Lower leg skin (tissue), 4 donors: ENCODE results near the gene EML4. TPM values are rescaled to one million over a fixed set of nuclear protein-coding genes. Genes with fewer than 3 reads are reported as not detected.

ENCODE experiments used
- DNase-seq, 2 donors: peaks; one replicate each; pipeline ENCODE4 v3.0.0-alpha.2; 2019; ENCODE audit warnings: low spot score in 2 of 2
- H3K4me3 ChIP-seq: fragments of 200-600 bp; sonication (generic); 2 replicates; pipeline ENCODE4 v1.5.1; 2017; ENCODE audit warnings: mild to moderate bottlenecking, low read depth; ENCODE audit not compliant: poor library complexity, severe bottlenecking
- POLR2A ChIP-seq, 2 donors: fragments of 450-650 bp; IDR thresholded peaks; one replicate each; pipeline ENCODE4 v1.6.1; 2016 to 2017; ENCODE audit warnings: antibody characterized with exemption in 2 of 2, mild to moderate bottlenecking in 1 of 2, moderate library complexity in 1 of 2
- WGBS, 2 donors: methylation state at CpG; one replicate each; pipeline ENCODE4 v1.1.5; 2018; 5-methylcytosine and 5-hydroxymethylcytosine counted together
- intact Hi-C: fragments of 100-400 bp; cut with DNase I; formaldehyde crosslinking; loops from one replicate; pipeline ENCODE4 v1.15.0; 2023; ENCODE audit warnings: low total_unique reads
- total RNA-seq, 4 donors: library from RNA; depleted of rRNA; stranded (reverse); fragments of >200 nt; gene quantifications; one replicate each; pipeline ENCODE4 v1.1.0, GENCODE V29; 2016
- TF ChIP-seq, protein P1 (sequence below), 3 donors: fragments of 450-650 bp; IDR thresholded peaks; one replicate each; pipeline ENCODE4 v1.5.1; 2016; ENCODE audit warnings: antibody characterized with exemption in 3 of 3, mild to moderate bottlenecking in 3 of 3, moderate library complexity in 2 of 3

Gene EML4
- total RNA-seq, 4 donors from 2014 or later: 29.5 to 37.4 (median 33.6) TPM

DNA sequence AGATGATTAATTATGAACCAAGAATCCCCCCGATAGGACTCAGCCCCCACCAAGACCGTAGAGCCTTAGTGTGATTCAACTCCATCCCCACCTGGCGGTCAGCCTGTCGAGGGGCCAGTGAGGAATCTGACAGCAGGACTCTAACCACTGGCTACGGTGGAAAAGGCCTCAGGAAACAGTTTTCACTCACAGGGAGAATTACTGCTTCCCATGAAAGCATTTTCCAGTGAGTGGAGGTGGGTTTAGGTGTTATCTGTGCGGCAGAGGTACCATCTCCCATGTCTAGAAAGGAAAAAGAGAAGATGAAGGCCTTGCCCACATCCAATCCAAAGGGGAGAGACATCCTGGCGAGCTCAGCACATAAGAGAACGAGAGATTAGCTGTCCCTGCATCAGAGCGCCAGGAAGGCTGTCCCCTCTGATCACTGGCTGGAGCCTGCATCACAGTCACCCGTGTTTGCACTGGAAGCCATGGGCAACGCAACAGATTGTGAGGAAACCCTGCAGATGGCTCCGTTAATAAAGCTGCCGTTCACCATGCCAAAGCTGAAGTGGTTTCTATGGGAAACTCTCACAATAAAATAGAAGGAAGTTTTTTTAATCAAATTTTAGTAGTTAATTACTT, 169.5 kb downstream of the EML4 start:
- H3K4me3 ChIP-seq: no peak overlapping the region
- TF ChIP-seq POLR2A (IDR thresholded peaks at IDR 0.05): no peak
- TF ChIP-seq, protein P1, sequence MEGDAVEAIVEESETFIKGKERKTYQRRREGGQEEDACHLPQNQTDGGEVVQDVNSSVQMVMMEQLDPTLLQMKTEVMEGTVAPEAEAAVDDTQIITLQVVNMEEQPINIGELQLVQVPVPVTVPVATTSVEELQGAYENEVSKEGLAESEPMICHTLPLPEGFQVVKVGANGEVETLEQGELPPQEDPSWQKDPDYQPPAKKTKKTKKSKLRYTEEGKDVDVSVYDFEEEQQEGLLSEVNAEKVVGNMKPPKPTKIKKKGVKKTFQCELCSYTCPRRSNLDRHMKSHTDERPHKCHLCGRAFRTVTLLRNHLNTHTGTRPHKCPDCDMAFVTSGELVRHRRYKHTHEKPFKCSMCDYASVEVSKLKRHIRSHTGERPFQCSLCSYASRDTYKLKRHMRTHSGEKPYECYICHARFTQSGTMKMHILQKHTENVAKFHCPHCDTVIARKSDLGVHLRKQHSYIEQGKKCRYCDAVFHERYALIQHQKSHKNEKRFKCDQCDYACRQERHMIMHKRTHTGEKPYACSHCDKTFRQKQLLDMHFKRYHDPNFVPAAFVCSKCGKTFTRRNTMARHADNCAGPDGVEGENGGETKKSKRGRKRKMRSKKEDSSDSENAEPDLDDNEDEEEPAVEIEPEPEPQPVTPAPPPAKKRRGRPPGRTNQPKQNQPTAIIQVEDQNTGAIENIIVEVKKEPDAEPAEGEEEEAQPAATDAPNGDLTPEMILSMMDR (IDR thresholded peaks at IDR 0.05): no peak
- intact Hi-C loops: loop anchor here (10.0 kb wide), 1 partner anchor 244 kb away; no protein-coding TSS in a partner anchor
- no peak for DNase-seq
- 91% methylated on average over 13 of the region's 13 CpGs for WGBS, 2 donors

DNA sequence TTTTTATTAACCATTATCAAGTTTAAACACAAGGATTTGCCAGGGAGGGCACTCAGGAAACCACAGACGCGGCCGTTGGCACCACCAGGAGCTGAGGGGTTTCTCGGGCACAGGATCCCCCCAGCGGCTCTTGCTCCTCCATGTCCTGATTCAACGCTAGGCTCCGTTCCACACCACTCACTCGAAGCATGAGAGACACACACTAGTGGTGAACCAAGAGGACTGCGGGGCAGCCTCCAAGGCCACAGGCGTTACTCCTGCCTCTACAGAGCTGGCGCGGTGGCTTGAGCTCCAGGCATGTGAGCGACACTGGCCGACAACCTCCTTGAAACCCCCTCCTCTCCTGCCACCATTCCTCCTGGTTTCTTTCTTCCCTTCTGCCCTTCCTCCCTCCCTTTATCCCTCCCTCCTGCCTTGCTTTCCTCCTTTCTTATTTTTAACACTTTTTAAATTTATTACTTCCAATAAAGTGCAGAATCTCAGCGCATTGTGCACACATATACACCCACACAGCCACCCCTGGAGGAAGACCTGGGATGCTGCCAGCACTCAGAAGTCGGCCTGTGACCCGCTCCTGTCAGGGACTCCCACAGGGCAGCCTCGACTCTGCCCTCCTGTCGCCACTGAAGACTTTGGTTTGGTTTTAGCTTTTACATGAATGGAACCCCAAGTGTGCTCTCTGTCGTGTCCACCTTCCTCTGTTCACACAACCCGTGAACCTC, 170.2 kb downstream of the EML4 start:
- intact Hi-C loops: loop anchor here (10.0 kb wide), 1 partner anchor 245 kb away; no protein-coding TSS in a partner anchor
- TF ChIP-seq, protein P1 (IDR thresholded peaks at IDR 0.05): no peak
- TF ChIP-seq POLR2A (IDR thresholded peaks at IDR 0.05): no peak
- WGBS, 2 donors: 87 to 92% methylated on average over 21 of the region's 21 CpGs
- H3K4me3 ChIP-seq: no peak overlapping the region
- no peak for DNase-seq

DNA sequence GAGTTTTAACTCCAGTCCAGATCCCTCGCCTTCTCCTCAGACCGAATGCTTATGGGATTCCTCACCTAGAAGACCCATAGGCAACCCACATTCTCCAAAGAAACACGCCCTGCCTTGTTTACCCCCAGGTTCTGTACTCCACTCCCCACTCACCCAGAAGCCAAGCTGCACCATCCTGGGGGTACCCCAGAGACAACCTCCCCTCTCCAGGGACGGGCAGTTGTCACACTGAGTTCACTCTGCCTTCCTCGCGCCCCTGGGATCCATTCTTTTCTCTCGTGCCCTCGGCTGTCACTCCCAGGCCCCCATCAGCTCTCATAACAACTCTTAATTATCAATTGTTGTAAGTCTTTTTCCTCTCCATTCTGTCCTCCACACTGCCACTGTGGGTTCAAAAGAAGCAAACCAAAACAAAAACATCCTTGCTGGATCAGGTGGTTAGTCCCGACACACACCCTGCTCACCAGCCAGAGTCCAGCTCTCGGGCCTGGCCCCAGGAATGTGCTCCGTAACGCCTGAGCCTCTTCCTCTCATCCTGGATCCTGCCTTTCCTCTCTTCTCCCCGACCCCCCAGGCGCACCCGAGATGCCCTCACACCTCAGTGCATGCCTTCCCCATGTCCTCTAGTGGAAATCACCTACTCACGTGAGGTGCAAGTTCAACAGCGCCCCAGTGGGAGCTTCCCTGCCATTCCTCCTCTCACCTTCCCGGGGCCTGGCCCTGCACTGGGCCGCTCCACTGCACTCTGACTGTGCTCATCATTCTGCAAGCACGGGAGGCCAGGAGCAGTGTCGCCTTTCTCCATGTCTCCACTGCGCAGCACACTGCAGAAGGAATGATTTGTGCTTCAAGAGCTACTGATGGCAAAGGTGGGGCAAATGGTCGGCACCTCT, 171.1 kb downstream of the EML4 start:
- DNase-seq: no peak
- no peak overlapping the region for H3K4me3 ChIP-seq
- 88 to 91% methylated on average over 23 of the region's 23 CpGs for WGBS, 2 donors
- TF ChIP-seq, protein P1 (IDR thresholded peaks at IDR 0.05): no peak
- TF ChIP-seq POLR2A (IDR thresholded peaks at IDR 0.05): no peak
- intact Hi-C loops: no loop called here

DNA sequence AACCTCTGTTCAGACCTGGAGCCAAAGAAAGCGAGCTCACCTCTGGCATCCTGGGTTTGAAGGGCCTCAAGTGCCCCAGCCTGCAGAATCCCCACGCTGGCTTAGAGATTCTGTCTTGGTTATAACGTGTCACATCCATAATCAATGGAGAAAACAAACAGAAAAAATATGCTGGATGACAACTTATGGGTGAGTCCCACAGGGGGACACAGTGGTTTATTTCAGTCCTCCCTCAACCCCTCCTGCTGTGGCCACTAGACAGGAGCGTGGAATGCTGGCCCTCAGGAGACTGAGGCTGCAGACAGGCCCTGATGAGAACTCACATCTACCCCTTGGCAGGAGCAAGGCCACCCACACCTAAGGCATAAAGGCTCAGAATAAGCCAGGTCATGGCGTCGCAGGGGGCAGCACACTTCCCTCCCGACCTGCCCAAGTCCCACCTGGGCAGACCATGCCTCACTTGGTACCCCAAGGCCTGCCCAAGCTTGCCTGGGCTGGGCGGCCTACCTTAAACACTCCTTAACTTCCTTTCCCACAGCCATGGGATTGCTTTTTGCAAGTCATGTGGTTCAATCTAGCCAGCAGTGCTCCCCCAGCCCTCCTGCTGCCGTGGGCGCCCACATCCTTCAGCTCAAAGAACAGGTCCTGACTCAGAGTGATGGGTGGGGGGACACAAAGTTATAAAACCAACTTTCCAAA, 171.9 kb downstream of the EML4 start:
- 77 to 82% methylated on average over 10 of the region's 10 CpGs for WGBS, 2 donors
- no peak for TF ChIP-seq POLR2A (IDR thresholded peaks at IDR 0.05)
- TF ChIP-seq, protein P1 (IDR thresholded peaks at IDR 0.05): no peak
- no peak overlapping the region for H3K4me3 ChIP-seq
- intact Hi-C loops: no loop called here
- DNase-seq: no peak

DNA sequence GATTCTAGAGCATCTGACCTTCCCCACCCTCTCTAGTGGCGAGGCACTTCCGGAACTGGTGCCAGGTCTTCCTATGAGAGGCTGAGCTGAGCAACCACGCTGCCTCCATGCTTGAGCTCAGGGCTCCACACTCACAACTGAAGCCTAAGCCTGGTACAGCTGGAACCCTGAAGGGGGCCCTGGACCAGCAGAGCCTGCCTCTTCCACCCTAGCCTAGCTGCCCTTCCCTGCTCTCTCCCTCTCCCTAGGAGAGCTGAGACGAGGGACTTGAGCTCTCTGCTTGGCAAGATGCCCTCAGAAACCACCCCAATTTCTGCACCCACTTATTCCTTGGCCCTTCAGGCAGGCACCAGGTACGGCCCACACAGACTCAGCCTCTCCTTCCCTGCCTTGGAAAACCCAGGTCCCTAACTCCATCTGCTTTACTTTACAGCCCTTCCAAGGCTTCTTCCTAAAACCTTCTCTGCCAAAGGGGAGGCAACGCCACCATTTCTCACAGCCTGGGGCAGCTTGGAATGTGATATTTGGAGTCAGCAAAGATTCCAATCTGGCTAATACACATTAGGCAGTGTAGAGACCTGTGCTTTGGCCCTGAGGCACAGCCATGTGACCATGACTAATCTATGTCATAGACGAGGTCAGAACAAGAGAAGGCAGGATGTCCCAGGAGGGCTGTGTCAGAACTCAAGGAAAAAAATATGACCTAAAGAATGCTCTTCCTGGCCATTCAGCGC, 173.1 kb downstream of the EML4 start:
- WGBS, 2 donors: 43 to 44% methylated on average over 8 of the region's 8 CpGs
- intact Hi-C loops: no loop called here
- no peak overlapping the region for H3K4me3 ChIP-seq
- DNase-seq: peak in 1 of 2 donors; percentile 79
- no peak for TF ChIP-seq POLR2A (IDR thresholded peaks at IDR 0.05)
- TF ChIP-seq, protein P1 (IDR thresholded peaks at IDR 0.05): no peak
